HepG2 (cell line): ENCODE data around the gene TTC23L. TPM values are rescaled to one million over a fixed set of nuclear protein-coding genes. Genes with fewer than 3 reads are reported as not detected.
A peak's percentile ranks its signal among the peaks of the same experiment; 100 is the strongest.

Experiments used
- ATAC-seq: fragments of 200-7000 bp; cut with Tn5 transposase; 3 replicates; pipeline ENCODE4 v1.9.1; 2020; ENCODE audit warnings: mild to moderate bottlenecking, moderate library complexity
- BruUV-seq: library from RNA; stranded (reverse); fragments of 400-500 nt; replicated peaks from 2 replicates; lab custom pipeline; 2021; lab: Mats Ljungman, UMichigan
- CTCF ChIA-PET: fragments of 300-600 bp; formaldehyde crosslinking; extraction: SDS; loops from one replicate; lab custom pipeline; 2021; ENCODE audit warnings: low total read pairs, inconsistent platforms, low intra/inter-chr PET ratio; lab: Yijun Ruan, JAX
- POLR2A ChIA-PET: fragments of 350-600 bp; sonication (Branson Sonifier 250); formaldehyde crosslinking; loops from one replicate; lab custom pipeline; 2020; ENCODE audit warnings: antibody characterized with exemption, inconsistent platforms; lab: Yijun Ruan, JAX
- DNase-seq: peaks from one replicate; pipeline ENCODE4 v3.0.0-alpha.2; 2015; ENCODE audit warnings: low spot score
- FAIRE-seq: peaks from 3 replicates; lab custom pipeline; 2011; peaks lifted over from hg19 to GRCh38; lab: Jason Lieb, UNC
- H2AFZ ChIP-seq: one replicate; pipeline ENCODE4 v1.6.1; 2011; ENCODE audit warnings: low read length, inconsistent platforms
- H3K27ac ChIP-seq: fragments of 300-600 bp; 3 replicates; pipeline ENCODE4 v1.8.0; 2011; ENCODE audit warnings: mixed run types, mild to moderate bottlenecking, mixed read lengths, low read length, inconsistent platforms; ENCODE audit not compliant: insufficient read depth; ENCODE audit errors: extremely low read length
- H3K27me3 ChIP-seq, 2 experiments: fragments of 200-600 bp in 1 of 2; 2 replicates in 1 of 2; 3 replicates in 1 of 2; pipeline versions ENCODE4 v1.6.0 to v1.8.0; 2011; ENCODE audit warnings: low read length in 2 of 2, mild to moderate bottlenecking in 2 of 2, moderate library complexity in 2 of 2, inconsistent platforms in 1 of 2; ENCODE audit not compliant: insufficient read depth in 2 of 2, control insufficient read depth in 1 of 2
- H3K36me3 ChIP-seq, 2 experiments: fragments of 200-600 bp in 1 of 2; replicated peaks in 1 of 2; 2 replicates in 1 of 2; 3 replicates in 1 of 2; pipeline versions ENCODE4 v1.5.1 to v1.8.0; 2011; ENCODE audit warnings: low read length in 2 of 2, inconsistent platforms in 1 of 2; ENCODE audit not compliant: insufficient read depth in 2 of 2, control insufficient read depth in 1 of 2
- H3K4me1 ChIP-seq: 2 replicates; pipeline ENCODE4 v1.5.1; 2012; ENCODE audit warnings: low read length, inconsistent platforms; ENCODE audit not compliant: insufficient read depth
- H3K4me2 ChIP-seq: 2 replicates; pipeline ENCODE4 v1.6.0; 2011; ENCODE audit warnings: low read depth, low read length, inconsistent platforms
- H3K4me3 ChIP-seq, 3 experiments: fragments of 200-600 bp in 1 of 3; sonication (generic), shearing (Covaris generic) in 1 of 3; replicated peaks in 1 of 3; 2 replicates each; pipeline ENCODE4 v1.5.1; 2011 to 2016; ENCODE audit warnings: low read length in 3 of 3, inconsistent platforms in 2 of 3, low read depth in 2 of 3, mild to moderate bottlenecking in 2 of 3, control low read depth in 1 of 3, mixed read lengths in 1 of 3; ENCODE audit not compliant: insufficient read depth in 1 of 3
- H3K79me2 ChIP-seq: one replicate; pipeline ENCODE4 v1.6.1; 2011; ENCODE audit warnings: low read length, inconsistent platforms; ENCODE audit not compliant: insufficient read depth
- H3K9ac ChIP-seq: 2 replicates; pipeline ENCODE4 v1.6.0; 2011; ENCODE audit warnings: mild to moderate bottlenecking, low read depth, low read length, inconsistent platforms; ENCODE audit not compliant: insufficient read depth
- H3K9me3 ChIP-seq: 2 replicates; pipeline ENCODE4 v1.5.1; 2012; ENCODE audit warnings: mild to moderate bottlenecking, low read length
- H4K20me1 ChIP-seq: 2 replicates; pipeline ENCODE4 v1.6.0; 2011; ENCODE audit warnings: inconsistent platforms, mild to moderate bottlenecking, low read length, moderate library complexity; ENCODE audit not compliant: insufficient read depth
- BCLAF1 ChIP-seq: fragments of 450-650 bp; IDR thresholded peaks from 2 replicates; pipeline ENCODE4 v1.6.1; 2017; ENCODE audit warnings: mild to moderate bottlenecking
- FOXC1 ChIP-seq: sonication (generic); formaldehyde crosslinking; IDR thresholded peaks from 2 replicates; pipeline ENCODE4 v1.8.0; 2022; ENCODE audit warnings: mild to moderate bottlenecking, missing genetic modification reagents, borderline replicate concordance
- HOXA9 ChIP-seq: sonication (generic); formaldehyde crosslinking; IDR thresholded peaks from 2 replicates; pipeline ENCODE4 v1.8.1; 2022; ENCODE audit warnings: missing genetic modification reagents, mild to moderate bottlenecking, moderate library complexity, borderline replicate concordance
- IRF2 ChIP-seq: IDR thresholded peaks from 2 replicates; pipeline ENCODE4 v1.6.1; 2018; ENCODE audit warnings: missing genetic modification reagents, missing compliant biosample characterization
- IRF9 ChIP-seq: sonication (generic); formaldehyde crosslinking; IDR thresholded peaks from 2 replicates; pipeline ENCODE4 v1.8.0; 2022; ENCODE audit warnings: missing genetic modification reagents, mild to moderate bottlenecking, borderline replicate concordance
- JUNB ChIP-seq: sonication (generic); formaldehyde crosslinking; IDR thresholded peaks from 2 replicates; pipeline ENCODE4 v1.8.0; 2022; ENCODE audit warnings: missing genetic modification reagents, mild to moderate bottlenecking, borderline replicate concordance
- KDM1A ChIP-seq: IDR thresholded peaks from 2 replicates; pipeline ENCODE4 v1.6.1; 2016; ENCODE audit warnings: missing compliant biosample characterization
- KDM2A ChIP-seq: sonication (generic); formaldehyde crosslinking; IDR thresholded peaks from 2 replicates; pipeline ENCODE4 v1.4.0; 2020; ENCODE audit warnings: low read depth, missing genetic modification reagents, borderline replicate concordance
- MED13 ChIP-seq: sonication (generic); formaldehyde crosslinking; IDR thresholded peaks from 2 replicates; pipeline ENCODE4 v1.5.0; 2020; ENCODE audit warnings: missing genetic modification reagents
- NFE2 ChIP-seq: sonication (generic); formaldehyde crosslinking; IDR thresholded peaks from 2 replicates; pipeline ENCODE4 v1.4.0; 2020; ENCODE audit warnings: missing genetic modification reagents
- NFE2L2 ChIP-seq: fragments of 150-350 bp; IDR thresholded peaks from 2 replicates; pipeline ENCODE4 v1.6.1; 2014; ENCODE audit warnings: low read length
- SIN3A ChIP-seq: IDR thresholded peaks from 2 replicates; pipeline ENCODE4 v1.6.1; 2011; ENCODE audit warnings: low read depth, mild to moderate bottlenecking, control low read depth, low read length, borderline replicate concordance
- TCF7L2 ChIP-seq: IDR thresholded peaks from 2 replicates; pipeline ENCODE4 v1.6.1; 2011; ENCODE audit warnings: mild to moderate bottlenecking, low read depth, low read length, moderate library complexity
- TSC22D2 ChIP-seq: sonication (generic); formaldehyde crosslinking; IDR thresholded peaks from 2 replicates; pipeline ENCODE4 v1.5.1; 2020; ENCODE audit warnings: missing genetic modification reagents, mild to moderate bottlenecking, borderline replicate concordance
- ZFP37 ChIP-seq: sonication (generic); formaldehyde crosslinking; IDR thresholded peaks from 2 replicates; pipeline ENCODE4 v1.4.0; 2020; ENCODE audit warnings: missing genetic modification reagents, borderline replicate concordance
- ZNF24 ChIP-seq: fragments of 450-650 bp; IDR thresholded peaks from 2 replicates; pipeline ENCODE4 v1.6.1; 2017; ENCODE audit warnings: antibody characterized with exemption, mild to moderate bottlenecking
- ZNF577 ChIP-seq: sonication (generic); formaldehyde crosslinking; IDR thresholded peaks from 2 replicates; pipeline ENCODE4 v1.4.0; 2020; ENCODE audit warnings: mild to moderate bottlenecking, low read depth, missing genetic modification reagents, borderline replicate concordance
- WGBS: methylation state at CpG from one replicate; pipeline ENCODE4 v1.1.6; 2017; ENCODE audit warnings: low lambda C conversion rate; 5-methylcytosine and 5-hydroxymethylcytosine counted together
- in situ Hi-C: cut with HindIII; loops from 2 replicates; pipeline ENCODE4 v1.10.0; 2017; ENCODE audit warnings: low pct_unique_long_range_greater_than_20kb; ENCODE audit not compliant: extremely low pct_ligation_motif_present
- intact Hi-C: fragments of 100-400 bp; cut with micrococcal nuclease; formaldehyde crosslinking; loops from one replicate; pipeline ENCODE4 v1.10.0; 2022; ENCODE audit not compliant: unreplicated experiment
- polyA plus RNA-seq, 8 experiments: library from polyadenylated mRNA; depleted of rRNA in 3 of 8; stranded (reverse) in 7 of 8; unstranded in 1 of 8; fragments of >200 nt; fragmentation: Illumina TruSeq in 4 of 8; extraction: Trizol in 4 of 8; gene quantifications; 2 replicates each; pipeline versions ENCODE4 v1.2.1 to v1.2.3, GENCODE V29; 2011 to 2016; ENCODE audit warnings: low read depth in 4 of 8, missing spikeins in 1 of 8, mixed read lengths in 1 of 8; ENCODE audit not compliant: insufficient read depth in 1 of 8
- total RNA-seq, 5 experiments: library from RNA; depleted of rRNA; stranded (reverse); fragments of >200 nt; fragmentation: Illumina TruSeq; extraction: Trizol; gene quantifications; 2 replicates each; pipeline ENCODE4 v1.2.3, GENCODE V29; 2016; ENCODE audit warnings: low read depth in 1 of 5

Gene TTC23L
- total and polyA plus RNA-seq, 2 of the 13 experiments (the other 11 are each of a cell fraction or from before 2014, with no cell fraction given) = 0.37 to 1.4 TPM

GRCh38 chr5:34886392-34887119 is 47.6 kb downstream of the TTC23L start:
- ATAC-seq = no peak
- intact Hi-C loops = no loop called here

GRCh38 chr5:34889394-34889793 is 50.4 kb downstream of the TTC23L start:
- Histone ChIP-seq H2AFZ (no peak overlapping the region), H3K9ac (no peak overlapping the region), H3K4me1 (peaks cover 58% of the 10 kb centered on the region), H4K20me1 (no peaks in the 10 kb centered on the region), H3K4me2 (peak overlapping the region; percentile 44), H3K9me3 (no peaks in the 10 kb centered on the region), H3K79me2 (no peaks in the 10 kb centered on the region), H3K27me3 (no peaks in the 10 kb centered on the region), H3K27ac (no peak overlapping the region), H3K36me3 (no peaks in the 10 kb centered on the region), H3K4me3 (no peak overlapping the region)
- ChIA-PET CTCF (no interaction called here), POLR2A (no interaction called here)
- intact Hi-C loops (loop anchor here (2.0 kb wide), 1 partner anchor 15 kb away; no protein-coding TSS in a partner anchor), in situ Hi-C loops (no loop called here)
- no CpG with 5 or more reads among the region's 1 CpG for WGBS
- ATAC-seq = peak; percentile 97
- peak; percentile 77 for FAIRE-seq
- peak; percentile 68 for DNase-seq
- BruUV-seq = no TSS peak
- no peak for TF ChIP-seq IRF9 (CRISPR knock-in tag)
- no peak for TF ChIP-seq HOXA9 (CRISPR knock-in tag)
- no peak for TF ChIP-seq TCF7L2
- TF ChIP-seq IRF2 (CRISPR knock-in tag) = peak; percentile 64; the same call in 1 of the 2 replicates
- 0 out of 2 replicates have a peak, but pooled peaks have one; percentile 62 for TF ChIP-seq KDM1A (CRISPR knock-in tag)
- no peak for TF ChIP-seq BCLAF1
- no peak for TF ChIP-seq ZNF24
- TF ChIP-seq NFE2 (CRISPR knock-in tag) = no peak
- no peak for TF ChIP-seq MED13 (CRISPR knock-in tag)
- TF ChIP-seq NFE2L2 = no peak
- no peak for TF ChIP-seq SIN3A

More at GRCh38 chr5:34886392-34887119, 47.6 kb downstream of the TTC23L start:
- Histone ChIP-seq H3K9me3 (no peaks in the 10 kb centered on the region), H3K4me2 (no peak overlapping the region), H3K36me3 (no peaks in the 10 kb centered on the region), H3K27me3 (no peaks in the 10 kb centered on the region), H3K4me1 (peaks cover 39% of the 10 kb centered on the region), H2AFZ (no peak overlapping the region), H3K27ac (no peak overlapping the region), H4K20me1 (no peaks in the 10 kb centered on the region), H3K4me3 (no peak overlapping the region), H3K9ac (no peak overlapping the region), H3K79me2 (no peaks in the 10 kb centered on the region)
- in situ Hi-C loops = no loop called here
- ChIA-PET POLR2A (no interaction called here), CTCF (no interaction called here)
- no TSS peak for BruUV-seq
- 97% methylated on average over 3 of the region's 3 CpGs for WGBS
- no peak for FAIRE-seq
- TF ChIP-seq KDM2A (CRISPR knock-in tag) (no peak), JUNB (CRISPR knock-in tag) (no peak), ZNF577 (CRISPR knock-in tag) (no peak), ZFP37 (CRISPR knock-in tag) (no peak), FOXC1 (CRISPR knock-in tag) (no peak), IRF2 (CRISPR knock-in tag) (no peak), TSC22D2 (CRISPR knock-in tag) (no peak)
- TF ChIP-seq, all 625 proteins: peak for 0
- DNase-seq = no peak
